Astrocyte (in vitro differentiated cells and primary cell): ENCODE measurements around the gene SART3. TPM values are rescaled to one million over a fixed set of nuclear protein-coding genes. Genes with fewer than 3 reads are reported as not detected.
A peak's percentile ranks its signal among the peaks of the same experiment; 100 is the strongest.

ENCODE experiments used
- DNase-seq: peaks from one replicate; pipeline ENCODE4 v3.0.0-alpha.2; 2010; ENCODE audit warnings: low read depth
- FAIRE-seq: peaks from 2 replicates; lab custom pipeline; 2011; peaks lifted over from hg19 to GRCh38; lab: Jason Lieb, UNC
- H2AFZ ChIP-seq: 2 replicates; pipeline ENCODE4 v1.6.0; 2012; ENCODE audit warnings: low read depth, low read length, inconsistent platforms
- H3K27ac ChIP-seq: 2 replicates; pipeline ENCODE4 v1.5.1; 2011; ENCODE audit warnings: low read depth, low read length, inconsistent platforms
- H3K27me3 ChIP-seq: 2 replicates; pipeline ENCODE4 v1.6.0; 2011; ENCODE audit warnings: low read length, inconsistent platforms; ENCODE audit not compliant: insufficient read depth
- H3K36me3 ChIP-seq: 2 replicates; pipeline ENCODE4 v1.5.1; 2011; ENCODE audit warnings: low read length, inconsistent platforms; ENCODE audit not compliant: insufficient read depth
- H3K4me1 ChIP-seq: 2 replicates; pipeline ENCODE4 v1.5.1; 2011; ENCODE audit warnings: low read length, inconsistent platforms; ENCODE audit not compliant: insufficient read depth
- H3K4me2 ChIP-seq: 2 replicates; pipeline ENCODE4 v1.6.0; 2012; ENCODE audit warnings: low read length, inconsistent platforms
- H3K4me3 ChIP-seq: 2 replicates; pipeline ENCODE4 v1.5.1; 2011; ENCODE audit warnings: low read depth, mild to moderate bottlenecking, low read length, inconsistent platforms; ENCODE audit not compliant: insufficient read depth
- H3K79me2 ChIP-seq: 2 replicates; pipeline ENCODE4 v1.6.0; 2012; ENCODE audit warnings: mild to moderate bottlenecking, low read length, inconsistent platforms; ENCODE audit not compliant: insufficient read depth
- H3K9ac ChIP-seq: 2 replicates; pipeline ENCODE4 v1.6.0; 2012; ENCODE audit warnings: mild to moderate bottlenecking, low read length, inconsistent platforms
- H3K9me3 ChIP-seq: 2 replicates; pipeline ENCODE4 v1.5.1; 2012; ENCODE audit warnings: low read depth, mild to moderate bottlenecking, low read length, inconsistent platforms; ENCODE audit not compliant: insufficient read depth
- H4K20me1 ChIP-seq: 2 replicates; pipeline ENCODE4 v1.6.0; 2012; ENCODE audit warnings: low read length, inconsistent platforms; ENCODE audit not compliant: insufficient read depth
- H3K27ac Mint-ChIP-seq: one replicate; pipeline ENCODE4 v1.8.0; 2021; ENCODE audit warnings: mild to moderate bottlenecking, mixed read lengths; ENCODE audit not compliant: unreplicated experiment
- H3K27me3 Mint-ChIP-seq: one replicate; pipeline ENCODE4 v1.8.0; 2021; ENCODE audit warnings: low read depth, mixed read lengths; ENCODE audit not compliant: unreplicated experiment
- H3K36me3 Mint-ChIP-seq: one replicate; pipeline ENCODE4 v1.8.0; 2021; ENCODE audit warnings: low read depth, mixed read lengths; ENCODE audit not compliant: unreplicated experiment
- H3K4me1 Mint-ChIP-seq: one replicate; pipeline ENCODE4 v1.8.0; 2021; ENCODE audit warnings: low read depth, mixed read lengths; ENCODE audit not compliant: unreplicated experiment
- H3K4me3 Mint-ChIP-seq: one replicate; pipeline ENCODE4 v1.8.0; 2021; ENCODE audit warnings: mild to moderate bottlenecking, moderate library complexity, mixed read lengths; ENCODE audit not compliant: unreplicated experiment
- H3K9me3 Mint-ChIP-seq: one replicate; pipeline ENCODE4 v1.8.0; 2021; ENCODE audit warnings: mild to moderate bottlenecking, mixed read lengths; ENCODE audit not compliant: unreplicated experiment
- CTCF ChIP-seq: IDR thresholded peaks from 2 replicates; pipeline ENCODE4 v1.5.1; 2011; ENCODE audit warnings: low read depth, mild to moderate bottlenecking, inconsistent platforms, low read length, moderate library complexity; ENCODE audit not compliant: insufficient read depth
- EZH2 ChIP-seq: IDR thresholded peaks from 2 replicates; pipeline ENCODE4 v1.6.1; 2012; ENCODE audit warnings: mild to moderate bottlenecking, low read length, inconsistent platforms; ENCODE audit not compliant: insufficient read depth
- total RNA-seq: library from RNA; stranded (reverse); gene quantifications from 2 replicates; pipeline ENCODE4 v1.2.1, GENCODE V29; 2021

The SART3 gene
- total RNA-seq, 1 donor from 2014 or later: 48.4 TPM

GRCh38 chr12:108572166-108572790 lies 11.3 kb upstream of the SART3 start:
- Histone ChIP-seq H3K27ac (no peak overlapping the region), H3K4me1 (peaks cover 5% of the 10 kb centered on the region), H4K20me1 (no peaks in the 10 kb centered on the region), H3K79me2 (no peaks in the 10 kb centered on the region), H3K4me3 (no peak overlapping the region), H3K4me2 (no peak overlapping the region), H2AFZ (no peak overlapping the region), H3K9ac (no peak overlapping the region), H3K27me3 (no peaks in the 10 kb centered on the region), H3K9me3 (no peaks in the 10 kb centered on the region), H3K36me3 (peaks cover 13% of the 10 kb centered on the region)
- DNase-seq (peak; percentile 33), FAIRE-seq (no peak)
- Mint-ChIP-seq H3K4me1 (peaks cover 11% of the 10 kb centered on the region), H3K4me3 (no peak overlapping the region), H3K27me3 (no peaks in the 10 kb centered on the region), H3K9me3 (peaks cover 3% of the 10 kb centered on the region), H3K27ac (no peak overlapping the region), H3K36me3 (peaks cover 5% of the 10 kb centered on the region)
- TF ChIP-seq EZH2 (no peak), CTCF (no peak)

- no peak overlapping the region for H3K4me2 ChIP-seq
- peaks cover 12% of the 10 kb centered on the region for H3K4me1 Mint-ChIP-seq
- peak overlapping the region; percentile 41 for H3K27ac Mint-ChIP-seq
- no peak for FAIRE-seq
- no peak overlapping the region for H3K9ac ChIP-seq
- no peak overlapping the region for H3K27ac ChIP-seq
- no peak overlapping the region for H3K4me3 ChIP-seq
- TF ChIP-seq CTCF (no peak), EZH2 (no peak)
- peaks cover 5% of the 10 kb centered on the region for H3K36me3 Mint-ChIP-seq
- no peak overlapping the region for H2AFZ ChIP-seq
- H3K4me3 Mint-ChIP-seq: no peak overlapping the region
- H3K27me3 ChIP-seq: no peaks in the 10 kb centered on the region
- no peaks in the 10 kb centered on the region for H3K27me3 Mint-ChIP-seq
- H3K9me3 ChIP-seq: no peaks in the 10 kb centered on the region
- peaks cover 3% of the 10 kb centered on the region for H3K9me3 Mint-ChIP-seq
- H3K79me2 ChIP-seq: no peaks in the 10 kb centered on the region
- DNase-seq: no peak
- peaks cover 19% of the 10 kb centered on the region for H3K36me3 ChIP-seq
- no peaks in the 10 kb centered on the region for H4K20me1 ChIP-seq
- H3K4me1 ChIP-seq: peaks cover 1% of the 10 kb centered on the region
Measured at GRCh38 chr12:108571609-108572165, 10.7 kb upstream of the SART3 start.
